ENCODE data around the gene APOD. TPM values are rescaled to one million over a fixed set of nuclear protein-coding genes. Genes with fewer than 3 reads are reported as not detected.

APOD gene
- total RNA-seq, 1 donor = 1.4 TPM

- DNase-seq (ENCODE audit: insufficient read length, low spot score, missing footprints) = peak; percentile 88
- H3K9me3 ChIP-seq (ENCODE audit: low read depth, low read length) = no peaks in the 10 kb centered on the region
- H3K79me2 ChIP-seq (ENCODE audit: insufficient read depth, low read length) = no peaks in the 10 kb centered on the region
- no peak for TF ChIP-seq CTCF (IDR thresholded peaks at IDR 0.05; ENCODE audit: extremely low read depth, low read depth, low read length)
- H3K4me2 ChIP-seq (ENCODE audit: insufficient read depth, low read length) = no peak overlapping the region
- no peaks in the 10 kb centered on the region for H3K27me3 ChIP-seq (ENCODE audit: insufficient read depth, low read length)
- no peaks in the 10 kb centered on the region for H4K20me1 ChIP-seq (ENCODE audit: insufficient read depth, low read length)
- no peak overlapping the region for H2AFZ ChIP-seq (ENCODE audit: low read length)
- no peaks in the 10 kb centered on the region for H3K4me1 ChIP-seq (ENCODE audit: insufficient read depth, low read length)
- no peak overlapping the region for H3K27ac ChIP-seq (ENCODE audit: low read depth, low read length)
- H3K36me3 ChIP-seq (ENCODE audit: insufficient read depth, low read length) = no peaks in the 10 kb centered on the region
- H3K4me3 ChIP-seq (ENCODE audit: insufficient read depth, low read length) = no peak overlapping the region
Observed at GRCh38 chr3:195580744-195581443, 2.8 kb downstream of the APOD start.

DNA sequence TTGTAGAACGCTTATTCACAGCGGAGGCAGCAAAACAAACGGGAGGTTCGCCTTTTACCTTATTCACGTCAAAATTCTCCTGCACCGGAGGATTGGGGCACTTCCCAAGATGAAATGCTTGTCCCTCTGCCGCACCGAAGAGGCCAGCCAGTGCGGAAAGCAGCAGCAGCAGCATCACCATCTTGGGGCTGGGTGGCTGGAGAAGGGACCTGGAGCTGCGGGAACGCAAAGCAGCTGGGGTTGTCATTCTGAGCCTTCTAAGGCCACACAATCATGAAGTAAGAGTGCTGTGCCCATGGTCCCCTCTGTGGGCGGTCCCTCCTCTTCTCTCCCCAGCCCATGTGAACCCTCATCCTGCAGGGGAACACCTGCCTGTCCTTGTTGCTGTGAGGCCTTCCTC lies 4.5 kb downstream of the APOD start:
- H3K27ac ChIP-seq (ENCODE audit: low read depth, low read length) = no peak overlapping the region
- TF ChIP-seq CTCF (IDR thresholded peaks at IDR 0.05; ENCODE audit: extremely low read depth, low read depth, low read length) = no peak
- no peaks in the 10 kb centered on the region for H3K27me3 ChIP-seq (ENCODE audit: insufficient read depth, low read length)
- H4K20me1 ChIP-seq (ENCODE audit: insufficient read depth, low read length) = no peaks in the 10 kb centered on the region
- H3K36me3 ChIP-seq (ENCODE audit: insufficient read depth, low read length) = no peaks in the 10 kb centered on the region
- no peaks in the 10 kb centered on the region for H3K79me2 ChIP-seq (ENCODE audit: insufficient read depth, low read length)
- DNase-seq (ENCODE audit: insufficient read length, low spot score, missing footprints) = no peak
- no peak overlapping the region for H2AFZ ChIP-seq (ENCODE audit: low read length)
- H3K4me2 ChIP-seq (ENCODE audit: insufficient read depth, low read length) = no peak overlapping the region
- H3K9me3 ChIP-seq (ENCODE audit: low read depth, low read length) = no peaks in the 10 kb centered on the region
- no peaks in the 10 kb centered on the region for H3K4me1 ChIP-seq (ENCODE audit: insufficient read depth, low read length)
- no peak overlapping the region for H3K4me3 ChIP-seq (ENCODE audit: insufficient read depth, low read length)

- H3K79me2 ChIP-seq (ENCODE audit: insufficient read depth, low read length) = no peaks in the 10 kb centered on the region
- H3K4me2 ChIP-seq (ENCODE audit: insufficient read depth, low read length) = no peak overlapping the region
- no peak for DNase-seq (ENCODE audit: insufficient read length, low spot score, missing footprints)
- H3K36me3 ChIP-seq (ENCODE audit: insufficient read depth, low read length) = no peaks in the 10 kb centered on the region
- no peak for TF ChIP-seq CTCF (IDR thresholded peaks at IDR 0.05; ENCODE audit: extremely low read depth, low read depth, low read length)
- H3K4me1 ChIP-seq (ENCODE audit: insufficient read depth, low read length) = no peaks in the 10 kb centered on the region
- H3K4me3 ChIP-seq (ENCODE audit: insufficient read depth, low read length) = no peak overlapping the region
- no peaks in the 10 kb centered on the region for H4K20me1 ChIP-seq (ENCODE audit: insufficient read depth, low read length)
- no peaks in the 10 kb centered on the region for H3K9me3 ChIP-seq (ENCODE audit: low read depth, low read length)
- no peak overlapping the region for H2AFZ ChIP-seq (ENCODE audit: low read length)
- no peak overlapping the region for H3K27ac ChIP-seq (ENCODE audit: low read depth, low read length)
- no peaks in the 10 kb centered on the region for H3K27me3 ChIP-seq (ENCODE audit: insufficient read depth, low read length)
Observed at GRCh38 chr3:195578565-195578964, 5.2 kb downstream of the APOD start.

DNA sequence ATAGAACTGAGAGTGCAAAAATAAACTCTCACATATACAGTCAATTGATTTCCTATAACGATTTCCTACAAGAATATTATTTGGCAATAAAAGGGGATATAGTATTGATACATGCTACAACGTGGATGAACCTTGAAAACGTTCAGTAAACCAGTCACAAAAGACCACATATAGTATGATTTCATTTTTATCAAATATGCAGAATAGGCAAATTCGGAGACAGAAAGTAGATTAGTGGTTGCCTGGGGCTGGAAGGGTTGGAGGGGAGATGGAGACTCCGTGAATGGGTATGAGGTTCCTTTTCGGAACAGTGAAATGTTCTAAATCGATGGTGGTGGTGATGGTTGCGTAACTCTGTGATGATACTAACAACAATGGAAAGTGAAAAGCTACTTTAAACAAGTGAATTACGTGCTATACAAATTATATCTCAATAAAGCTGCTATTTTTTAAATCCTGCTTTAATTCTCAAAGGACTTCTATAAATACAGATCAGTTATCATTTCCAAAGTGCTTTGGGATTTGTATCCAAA lies 6.0 kb downstream of the APOD start:
- no peaks in the 10 kb centered on the region for H3K79me2 ChIP-seq (ENCODE audit: insufficient read depth, low read length)

More for the DNA sequence above, 6.0 kb downstream of the APOD start:
- no peak overlapping the region for H2AFZ ChIP-seq (ENCODE audit: low read length)
- H3K36me3 ChIP-seq (ENCODE audit: insufficient read depth, low read length) = no peaks in the 10 kb centered on the region
- no peaks in the 10 kb centered on the region for H4K20me1 ChIP-seq (ENCODE audit: insufficient read depth, low read length)
- no peak overlapping the region for H3K27ac ChIP-seq (ENCODE audit: low read depth, low read length)
- H3K4me2 ChIP-seq (ENCODE audit: insufficient read depth, low read length) = no peak overlapping the region
- no peaks in the 10 kb centered on the region for H3K9me3 ChIP-seq (ENCODE audit: low read depth, low read length)
- no peak for TF ChIP-seq CTCF (IDR thresholded peaks at IDR 0.05; ENCODE audit: extremely low read depth, low read depth, low read length)
- H3K4me3 ChIP-seq (ENCODE audit: insufficient read depth, low read length) = no peak overlapping the region
- no peak for DNase-seq (ENCODE audit: insufficient read length, low spot score, missing footprints)
- H3K4me1 ChIP-seq (ENCODE audit: insufficient read depth, low read length) = no peaks in the 10 kb centered on the region
- H3K27me3 ChIP-seq (ENCODE audit: insufficient read depth, low read length) = no peaks in the 10 kb centered on the region
